ENCODE data around the gene SERPINB10. TPM values are rescaled to one million over a fixed set of nuclear protein-coding genes. Genes with fewer than 3 reads are reported as not detected.

The SERPINB10 gene
- total and polyA plus RNA-seq, 2 of the 8 experiments (the other 6 are each of a cell fraction or from before 2014, with no cell fraction given) = not detected

DNA sequence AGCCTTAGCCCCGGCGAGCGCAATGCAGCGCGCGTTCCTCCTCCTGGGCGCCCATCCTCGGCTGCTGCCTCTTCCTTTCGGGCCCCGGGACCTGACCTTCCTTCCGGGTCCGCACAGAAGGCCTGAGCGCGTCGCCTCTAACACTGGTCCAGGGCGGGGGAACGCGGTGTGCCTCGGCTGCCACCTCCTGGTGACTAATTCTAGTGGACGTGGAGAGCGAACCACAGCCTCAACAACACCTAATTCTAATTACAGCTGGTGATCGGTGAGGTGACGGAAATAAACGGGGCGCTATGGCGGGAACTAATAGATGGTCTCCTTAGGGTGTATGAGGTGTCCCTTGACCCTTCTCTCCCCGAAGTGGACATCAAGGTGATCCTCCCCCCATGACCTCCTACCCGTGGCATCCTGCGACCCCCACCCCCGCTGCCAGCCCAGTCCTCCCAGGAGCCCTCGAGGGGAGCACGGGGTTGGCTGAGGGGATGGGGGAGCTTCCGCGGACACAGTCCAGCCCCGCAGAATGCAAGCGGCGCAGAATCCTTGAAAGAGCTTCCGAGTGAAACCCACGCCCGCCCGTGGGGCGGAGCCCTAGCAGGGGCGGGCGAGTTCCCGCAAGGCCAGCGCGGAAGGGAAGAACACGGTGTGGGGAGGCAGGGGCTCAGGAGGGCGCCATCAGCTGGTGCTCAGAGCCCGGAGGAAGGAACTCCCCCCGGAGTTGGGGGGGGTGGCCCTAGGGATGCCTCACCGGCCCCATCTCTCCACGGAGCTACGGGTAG, 28.6 kb downstream of the SERPINB10 start (continued):
- TF ChIP-seq, protein P1, sequence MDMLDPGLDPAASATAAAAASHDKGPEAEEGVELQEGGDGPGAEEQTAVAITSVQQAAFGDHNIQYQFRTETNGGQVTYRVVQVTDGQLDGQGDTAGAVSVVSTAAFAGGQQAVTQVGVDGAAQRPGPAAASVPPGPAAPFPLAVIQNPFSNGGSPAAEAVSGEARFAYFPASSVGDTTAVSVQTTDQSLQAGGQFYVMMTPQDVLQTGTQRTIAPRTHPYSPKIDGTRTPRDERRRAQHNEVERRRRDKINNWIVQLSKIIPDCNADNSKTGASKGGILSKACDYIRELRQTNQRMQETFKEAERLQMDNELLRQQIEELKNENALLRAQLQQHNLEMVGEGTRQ (IDR thresholded peaks at IDR 0.05; ENCODE audit: low read length) = no peak
- TF ChIP-seq, protein P2, sequence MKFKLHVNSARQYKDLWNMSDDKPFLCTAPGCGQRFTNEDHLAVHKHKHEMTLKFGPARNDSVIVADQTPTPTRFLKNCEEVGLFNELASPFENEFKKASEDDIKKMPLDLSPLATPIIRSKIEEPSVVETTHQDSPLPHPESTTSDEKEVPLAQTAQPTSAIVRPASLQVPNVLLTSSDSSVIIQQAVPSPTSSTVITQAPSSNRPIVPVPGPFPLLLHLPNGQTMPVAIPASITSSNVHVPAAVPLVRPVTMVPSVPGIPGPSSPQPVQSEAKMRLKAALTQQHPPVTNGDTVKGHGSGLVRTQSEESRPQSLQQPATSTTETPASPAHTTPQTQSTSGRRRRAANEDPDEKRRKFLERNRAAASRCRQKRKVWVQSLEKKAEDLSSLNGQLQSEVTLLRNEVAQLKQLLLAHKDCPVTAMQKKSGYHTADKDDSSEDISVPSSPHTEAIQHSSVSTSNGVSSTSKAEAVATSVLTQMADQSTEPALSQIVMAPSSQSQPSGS (IDR thresholded peaks at IDR 0.05; ENCODE audit: low read length) = no peak
- TF ChIP-seq CTBP2 (IDR thresholded peaks at IDR 0.05; ENCODE audit: borderline replicate concordance, insufficient read depth, insufficient read length, low read length) (no peak), EP300 (IDR thresholded peaks at IDR 0.05; ENCODE audit: borderline replicate concordance in 1 of 2, low read depth in 2 of 2, low read length in 2 of 2) (no peak), JUN (IDR thresholded peaks at IDR 0.05; ENCODE audit: low read depth, low read length) (no peak), KDM4A (IDR thresholded peaks at IDR 0.05; ENCODE audit: low read depth, low read length, severe bottlenecking) (peak; percentile 92), HDAC6 (IDR thresholded peaks at IDR 0.05; ENCODE audit: low read depth, low read length) (no peak), POLR2A (IDR thresholded peaks at IDR 0.05; ENCODE audit: control extremely low read depth in 1 of 2, low read depth in 2 of 2, low read length in 2 of 2) (no peak), FOSL1 (IDR thresholded peaks at IDR 0.05; ENCODE audit: insufficient read depth, low read depth, low read length) (no peak), BRCA1 (IDR thresholded peaks at IDR 0.05; ENCODE audit: low read depth, low read length) (no peak), YY1 (IDR thresholded peaks at IDR 0.05; ENCODE audit: low read depth, low read length) (no peak; the same call in 1 of the 2 replicates), GTF2F1 (IDR thresholded peaks at IDR 0.05; ENCODE audit: borderline replicate concordance, low read depth, low read length) (no peak), TBP (IDR thresholded peaks at IDR 0.05; ENCODE audit: low read depth, low read length) (peak; percentile 55; the same call in 1 of the 2 replicates), BACH1 (IDR thresholded peaks at IDR 0.05; ENCODE audit: low read length) (no peak), CHD1 (IDR thresholded peaks at IDR 0.05; ENCODE audit: low read depth, low read length) (no peak), CBX8 (IDR thresholded peaks at IDR 0.05; ENCODE audit: borderline replicate concordance, low read depth, low read length) (no peak), TAF1 (IDR thresholded peaks at IDR 0.05; ENCODE audit: low read depth, low read length) (peak; percentile 43; the same call in 1 of the 2 replicates), POU5F1 (IDR thresholded peaks at IDR 0.05; ENCODE audit: low read depth, low read length) (no peak), EZH2 (IDR thresholded peaks at IDR 0.05; ENCODE audit: low read depth, low read length, severe bottlenecking) (no peak), PHF8 (conservative IDR thresholded peaks at IDR 0.05; ENCODE audit: low read depth, low read length) (0 out of 2 replicates have a peak, but pooled peaks have one; percentile 37), KDM5A (IDR thresholded peaks at IDR 0.05; ENCODE audit: low read length) (no peak)

All from H1 (cell line).